HCT116 (cell line): ENCODE measurements around the gene CIAO2B.

ENCODE experiments used
- EZH2 ChIP-seq: fragments of 200-600 bp; sonication (generic); IDR thresholded peaks from 2 replicates; pipeline ENCODE4 v1.6.1; 2017; ENCODE audit warnings: antibody characterized with exemption, mixed run types
- TF ChIP-seq, protein P1 (sequence below), 3 experiments: fragments of 200-600 bp in 1 of 3; sonication (generic) in 1 of 3; IDR thresholded peaks in 2 of 3; conservative IDR thresholded peaks in 1 of 3; 2 replicates each; pipeline ENCODE4 v1.5.1; 2012 to 2017; ENCODE audit warnings: low read depth in 2 of 3, low read length in 2 of 3, antibody characterized with exemption in 1 of 3, borderline replicate concordance in 1 of 3, control low read depth in 1 of 3, mild to moderate bottlenecking in 1 of 3, mixed read lengths in 1 of 3, mixed run types in 1 of 3, moderate library complexity in 1 of 3; ENCODE audit not compliant: insufficient read depth in 1 of 3

GRCh38 chr16:66961065-66961744 lies 27.0 kb upstream of the CIAO2B start, which contains the start of gene CES3:
- no peak for TF ChIP-seq EZH2
- TF ChIP-seq, protein P1, sequence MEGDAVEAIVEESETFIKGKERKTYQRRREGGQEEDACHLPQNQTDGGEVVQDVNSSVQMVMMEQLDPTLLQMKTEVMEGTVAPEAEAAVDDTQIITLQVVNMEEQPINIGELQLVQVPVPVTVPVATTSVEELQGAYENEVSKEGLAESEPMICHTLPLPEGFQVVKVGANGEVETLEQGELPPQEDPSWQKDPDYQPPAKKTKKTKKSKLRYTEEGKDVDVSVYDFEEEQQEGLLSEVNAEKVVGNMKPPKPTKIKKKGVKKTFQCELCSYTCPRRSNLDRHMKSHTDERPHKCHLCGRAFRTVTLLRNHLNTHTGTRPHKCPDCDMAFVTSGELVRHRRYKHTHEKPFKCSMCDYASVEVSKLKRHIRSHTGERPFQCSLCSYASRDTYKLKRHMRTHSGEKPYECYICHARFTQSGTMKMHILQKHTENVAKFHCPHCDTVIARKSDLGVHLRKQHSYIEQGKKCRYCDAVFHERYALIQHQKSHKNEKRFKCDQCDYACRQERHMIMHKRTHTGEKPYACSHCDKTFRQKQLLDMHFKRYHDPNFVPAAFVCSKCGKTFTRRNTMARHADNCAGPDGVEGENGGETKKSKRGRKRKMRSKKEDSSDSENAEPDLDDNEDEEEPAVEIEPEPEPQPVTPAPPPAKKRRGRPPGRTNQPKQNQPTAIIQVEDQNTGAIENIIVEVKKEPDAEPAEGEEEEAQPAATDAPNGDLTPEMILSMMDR (IDR thresholded peaks at IDR 0.05 in 2 of 3, conservative IDR thresholded peaks at IDR 0.05 in 1 of 3; ENCODE audit: borderline replicate concordance in 1 of 3, insufficient read depth in 1 of 3, low read depth in 2 of 3, low read length in 2 of 3) = peak; percentile 83 to 98 (median 97)
